ACHN (cell line): ENCODE measurements around the gene ARID4B.
"Not testable (repeated sequence)": the region's sequence is repeated elsewhere in the genome, so short reads cannot be mapped to it uniquely, and the experiment has no call there.

ENCODE experiments used
- DNase-seq: peaks from one replicate; pipeline ENCODE4 v3.0.0-alpha.2; 2015
- in situ Hi-C: cut with HindIII; loops from 2 replicates; pipeline ENCODE4 v1.10.0; 2017; ENCODE audit warnings: low sequenced_read_pairs, low pct_ligation_motif_present, low pct_unique_long_range_greater_than_20kb

Gene ARID4B

GRCh38 chr1:235330918-235331285, 2.9 kb upstream of the ARID4B start:
- DNase-seq: no peak
- in situ Hi-C loops: no loop called here

DNA sequence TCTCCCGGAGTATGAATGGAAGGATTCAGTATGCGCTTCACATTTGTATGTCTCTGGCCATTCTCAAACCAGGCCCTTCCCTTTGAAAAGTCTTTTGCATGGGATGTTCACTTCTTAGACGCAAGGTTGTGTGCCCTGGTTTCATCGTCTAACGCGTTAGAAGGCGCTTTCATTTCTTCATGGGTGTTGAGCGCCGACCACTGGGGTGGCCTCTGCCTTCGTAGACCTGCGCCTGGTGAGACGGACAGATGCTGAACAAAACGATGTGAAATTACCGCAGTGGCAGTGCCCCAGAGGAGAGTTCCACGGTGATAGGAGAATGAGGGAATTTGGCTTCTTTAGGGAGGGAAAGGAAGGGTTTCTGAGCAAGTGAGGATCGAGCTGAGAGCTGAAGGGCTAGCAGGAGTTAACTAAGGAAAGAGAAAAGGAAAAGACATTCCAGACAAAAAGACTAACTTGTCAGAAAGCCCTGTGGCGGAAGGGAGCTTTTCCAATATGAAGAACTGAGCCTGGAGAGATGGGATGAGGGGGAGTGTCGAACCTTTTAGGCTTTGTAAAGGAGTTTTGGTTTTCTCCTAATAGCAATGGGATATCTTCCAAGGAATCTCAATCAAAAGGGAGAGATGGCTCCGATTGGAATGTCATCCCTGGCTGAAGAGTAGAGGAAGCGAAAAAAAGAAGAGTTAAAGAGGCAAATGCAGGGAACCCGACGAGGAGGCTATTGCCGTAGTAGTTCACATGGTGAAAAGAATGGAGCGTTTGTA, 1.3 kb upstream of the ARID4B start:
- DNase-seq: peak; percentile 71
- in situ Hi-C loops: no loop called here

DNA sequence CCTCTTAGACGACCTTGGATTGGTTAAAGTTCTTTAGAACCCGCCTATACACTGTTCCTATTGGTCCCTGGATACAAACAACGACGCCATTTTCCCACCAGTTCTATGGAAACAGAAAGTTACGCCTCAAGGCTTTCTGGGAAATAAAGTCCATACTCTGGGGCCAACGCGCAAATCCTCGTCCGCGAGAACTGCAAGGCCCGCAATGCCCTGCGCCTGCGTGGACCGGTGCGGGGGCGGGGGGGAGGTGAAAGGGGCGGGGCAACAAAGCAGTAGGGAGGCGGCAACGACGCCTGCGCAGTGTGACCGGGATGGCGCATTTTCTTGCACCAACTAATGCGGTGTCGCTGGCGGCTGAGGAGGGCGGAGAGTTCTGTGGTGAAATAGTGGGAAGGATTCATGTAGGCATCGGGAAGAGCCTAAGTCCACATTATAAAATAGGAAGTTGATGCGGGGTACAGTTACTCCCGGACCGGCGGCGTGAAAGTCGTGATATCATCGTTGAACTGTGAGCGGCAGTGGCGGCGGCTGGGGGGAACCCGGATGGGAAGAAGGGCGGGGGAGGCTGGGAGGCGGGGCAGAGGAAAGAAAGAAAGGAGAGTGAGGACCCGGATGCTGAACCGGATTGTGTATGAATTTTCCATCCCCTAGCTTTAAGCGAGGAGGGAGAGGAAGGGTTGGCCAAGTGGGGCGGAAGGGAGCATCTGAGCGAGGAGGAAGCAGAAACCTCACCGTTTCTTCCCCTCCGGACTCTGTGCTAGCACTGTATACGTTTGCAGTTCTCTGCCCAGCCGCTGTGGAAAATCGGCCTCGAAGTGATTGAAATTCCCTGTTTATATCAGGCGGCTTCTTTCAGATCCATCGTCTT, 526 bp upstream of the ARID4B start, which contains the start of gene GGPS1:
GGPS1 (plus strand) TSS at position 300 of the 868 bp plus-strand sequence. CDS start 6,695 bp downstream, outside the sequence.
- in situ Hi-C loops: no loop called here
- peak; percentile 100 for DNase-seq

DNA sequence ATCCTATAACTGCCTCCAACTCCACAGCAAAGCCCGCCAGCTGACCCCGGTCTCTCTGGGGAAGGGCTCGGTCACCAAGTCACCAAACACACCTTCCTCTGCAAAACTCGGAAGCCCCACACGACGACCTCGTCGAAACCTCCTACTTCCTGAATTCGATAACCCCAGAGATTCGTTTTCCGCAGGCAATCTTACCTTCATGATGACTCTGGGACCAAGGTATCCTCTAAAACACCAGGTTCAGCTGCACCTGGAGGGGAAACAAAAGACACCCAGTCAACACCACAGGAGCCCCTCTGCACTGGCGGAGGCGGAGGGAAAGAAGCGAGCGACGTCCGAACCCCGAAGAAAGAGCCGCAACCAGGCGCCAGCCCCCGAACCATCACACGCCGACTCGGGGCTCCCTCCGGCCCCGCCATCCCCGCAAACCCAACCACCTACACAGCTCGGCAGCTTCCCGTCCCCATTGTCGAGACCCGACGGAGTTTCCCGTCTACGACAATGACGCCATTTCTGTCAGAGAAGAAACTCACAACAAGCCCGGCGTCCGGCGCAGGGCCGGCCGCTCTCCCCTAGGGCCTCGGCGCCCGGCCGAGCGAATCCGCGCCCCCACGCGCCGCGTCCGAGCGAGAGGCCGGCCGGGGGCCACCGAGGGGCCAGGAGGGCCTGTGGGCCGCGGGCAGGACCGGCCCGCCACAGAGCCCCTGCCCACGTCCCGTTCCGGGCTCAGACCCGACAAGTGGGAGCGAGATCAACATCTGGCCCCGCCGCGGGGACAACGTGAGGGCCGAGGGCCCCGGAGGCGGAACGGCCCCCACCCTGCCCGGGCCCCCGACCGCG, 1.0 kb downstream of the ARID4B start:
- DNase-seq: peak; percentile 50
- in situ Hi-C loops: no loop called here

DNA sequence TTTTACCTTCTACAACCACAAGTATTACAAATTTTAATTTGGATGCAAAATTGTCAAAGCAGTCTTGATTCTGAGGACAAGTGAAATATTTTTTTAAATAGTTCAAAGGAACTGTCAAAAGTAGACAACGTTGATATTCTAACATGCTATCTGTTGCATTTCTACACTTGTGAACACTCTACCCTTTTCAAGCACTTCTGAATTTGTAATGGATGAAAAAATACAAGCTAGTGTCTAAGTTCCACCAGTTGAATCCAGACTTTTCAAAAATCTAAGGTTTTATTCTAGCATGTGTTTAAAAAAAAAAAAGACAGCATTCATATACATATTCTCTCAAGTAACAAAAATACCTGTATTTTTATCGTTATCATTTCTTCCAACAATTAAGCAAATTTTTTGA, 2.1 kb downstream of the ARID4B start:
- no peak for DNase-seq
- in situ Hi-C loops: no loop called here

- in situ Hi-C loops: no loop called here
- no peak for DNase-seq
Observed at GRCh38 chr1:235325139-235325538, 2.8 kb downstream of the ARID4B start.

DNA sequence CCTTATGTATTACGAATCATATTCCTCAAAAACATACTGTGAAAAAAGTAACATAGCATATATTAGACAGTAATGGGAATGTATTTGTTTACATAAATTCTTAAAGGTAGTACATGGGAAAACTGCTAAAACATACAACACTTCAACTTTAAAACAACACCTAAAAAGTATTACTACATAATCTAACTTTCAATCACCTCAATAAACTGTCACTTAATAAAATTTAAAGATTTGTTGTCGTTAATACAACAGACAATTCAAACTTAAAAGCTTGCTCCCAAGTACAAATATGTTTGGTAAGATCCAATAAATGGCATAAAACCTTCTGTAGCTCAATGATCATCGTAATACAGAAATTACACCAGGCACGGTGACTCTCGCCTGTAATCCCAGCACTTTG, 3.7 kb downstream of the ARID4B start:
- DNase-seq: no peak
- in situ Hi-C loops: no loop called here

GRCh38 chr1:235320521-235321179, 7.3 kb downstream of the ARID4B start:
- DNase-seq: no peak

DNA sequence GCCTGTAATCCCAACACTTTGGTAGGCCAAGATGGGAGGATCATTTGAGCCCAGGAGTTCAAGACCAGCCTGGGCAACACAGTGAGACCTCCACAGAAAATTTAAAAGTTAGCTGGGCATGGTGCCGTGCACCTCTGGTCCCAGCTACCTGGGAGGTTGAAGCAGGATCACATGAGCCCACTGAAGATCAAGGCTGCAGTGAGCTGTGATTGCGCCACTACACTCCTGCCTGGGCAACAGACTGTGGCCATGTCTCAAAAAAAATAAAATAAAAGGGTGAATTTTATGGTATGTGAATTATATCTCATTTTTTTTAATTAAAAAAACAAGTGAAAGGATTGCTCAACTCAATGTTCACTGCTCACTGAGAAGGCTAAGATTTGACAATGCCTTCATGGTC, 8.7 kb downstream of the ARID4B start:
- no peak for DNase-seq
- in situ Hi-C loops: no loop called here

More at GRCh38 chr1:235320521-235321179, 7.3 kb downstream of the ARID4B start:
- in situ Hi-C loops: no loop called here

GRCh38 chr1:235317168-235317567, 10.8 kb downstream of the ARID4B start:
- in situ Hi-C loops: no loop called here
- no peak for DNase-seq

DNA sequence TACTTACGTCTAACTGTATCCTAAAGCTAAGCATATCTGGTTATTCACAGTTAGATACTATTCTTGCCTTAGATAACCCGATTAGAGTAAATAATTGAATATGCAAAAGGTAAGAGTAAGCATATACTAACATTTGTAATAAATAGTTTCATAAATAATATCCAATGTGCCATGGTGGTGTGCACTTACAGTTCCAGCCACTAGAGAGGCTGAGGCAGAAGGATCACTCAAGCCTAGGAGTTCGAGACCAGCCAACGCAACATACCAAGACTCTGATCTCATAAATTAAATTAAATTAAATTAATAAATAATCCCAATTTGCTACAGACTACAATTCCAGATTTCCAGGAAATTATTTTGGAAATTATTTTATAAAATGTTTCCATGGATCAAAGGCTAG, 12.2 kb downstream of the ARID4B start:
- in situ Hi-C loops: no loop called here
- no peak for DNase-seq

DNA sequence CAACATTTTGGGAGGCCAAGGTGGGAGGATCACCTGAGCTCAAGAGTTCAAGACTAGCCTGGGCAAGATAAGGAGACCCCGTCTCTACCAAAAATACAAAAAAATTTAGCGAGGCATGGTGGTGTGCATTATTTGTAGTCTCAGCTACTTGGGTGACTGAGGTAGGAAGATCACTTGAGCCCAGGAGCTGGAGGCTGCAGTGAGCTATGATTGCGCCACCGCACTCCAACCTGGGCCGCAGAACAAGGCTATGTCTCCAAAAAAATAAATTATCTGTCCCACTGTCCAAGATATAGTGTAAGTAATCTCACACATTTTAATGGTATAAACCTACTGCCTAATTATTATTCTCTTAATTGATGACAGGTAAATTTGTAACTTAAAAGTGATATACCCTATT, 12.8 kb downstream of the ARID4B start:
- no peak for DNase-seq
- in situ Hi-C loops: no loop called here

DNA sequence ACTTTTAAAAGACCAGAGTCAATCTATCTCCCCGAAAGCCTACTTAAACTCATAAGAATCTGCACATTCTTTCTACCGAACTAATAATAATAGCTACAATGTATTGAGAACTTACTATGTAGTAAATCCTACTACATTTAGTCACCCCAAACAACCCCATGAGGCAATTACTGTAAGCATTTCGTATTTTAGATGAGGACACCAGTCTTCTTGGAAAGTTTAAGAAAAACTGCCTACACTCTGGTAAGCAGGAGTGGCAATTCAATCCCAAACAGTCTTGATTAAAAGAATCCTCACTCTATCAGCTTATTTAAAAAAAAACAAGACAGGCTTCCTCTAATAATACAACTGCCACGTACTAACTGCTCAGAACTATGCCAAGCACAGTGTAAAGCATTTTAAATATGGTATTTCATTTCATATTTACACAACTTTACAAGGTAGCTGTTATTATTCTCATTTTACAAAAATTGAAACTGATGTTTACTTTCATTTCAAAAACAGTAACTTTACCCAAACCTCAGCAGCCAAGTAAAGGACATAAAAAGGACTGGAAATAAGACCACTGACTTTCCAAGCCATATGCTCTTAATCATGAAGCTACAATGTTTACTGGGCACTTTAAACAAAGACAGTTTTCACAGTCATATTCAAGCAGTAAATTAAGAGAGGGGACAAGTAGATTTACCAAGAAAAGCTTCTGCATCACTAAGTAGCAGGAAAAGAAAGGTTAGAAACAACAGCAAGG, 13.9 kb downstream of the ARID4B start:
- in situ Hi-C loops: no loop called here
- no peak for DNase-seq

DNA sequence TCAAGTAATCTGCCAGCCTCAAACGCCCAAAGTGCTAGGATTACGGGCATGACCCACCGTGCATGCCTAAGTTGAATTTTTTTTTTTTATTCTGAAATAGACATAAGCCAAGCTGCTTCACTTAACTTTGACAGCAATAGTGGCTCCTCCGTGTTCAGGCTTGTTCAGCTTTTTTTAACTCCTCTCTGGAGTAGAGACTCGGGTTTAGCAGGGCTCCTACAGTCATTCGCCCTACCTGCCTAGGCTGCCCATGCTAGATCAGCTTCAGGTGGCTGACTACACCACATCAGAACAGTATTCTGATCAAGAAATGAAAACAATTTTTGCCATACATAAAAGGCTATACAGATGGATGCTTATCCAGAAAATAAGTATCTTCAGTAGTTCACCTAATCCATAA, 14.7 kb downstream of the ARID4B start:
- in situ Hi-C loops: no loop called here
- no peak for DNase-seq

DNA sequence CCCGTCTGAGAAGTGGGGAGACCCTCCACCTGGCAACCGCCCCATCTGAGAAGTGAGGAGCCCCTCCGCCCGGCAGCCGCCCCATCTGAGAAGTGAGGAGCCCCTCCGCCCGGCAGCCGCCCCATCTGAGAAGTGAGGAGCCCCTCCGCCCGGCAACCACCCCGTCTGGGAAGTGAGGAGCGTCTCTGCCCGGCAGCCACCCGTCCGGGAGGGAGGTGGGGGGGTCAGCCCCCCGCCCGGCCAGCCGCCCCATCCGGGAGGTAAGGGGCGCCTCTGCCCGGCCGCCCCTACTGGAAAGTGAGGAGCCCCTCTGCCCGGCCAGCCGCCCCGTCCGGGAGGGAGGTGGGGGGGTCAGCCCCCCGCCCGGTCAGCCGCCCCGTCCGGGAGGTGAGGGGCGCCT, 18.8 kb downstream of the ARID4B start:
- in situ Hi-C loops, DNase-seq: not testable (repeated sequence)

DNA sequence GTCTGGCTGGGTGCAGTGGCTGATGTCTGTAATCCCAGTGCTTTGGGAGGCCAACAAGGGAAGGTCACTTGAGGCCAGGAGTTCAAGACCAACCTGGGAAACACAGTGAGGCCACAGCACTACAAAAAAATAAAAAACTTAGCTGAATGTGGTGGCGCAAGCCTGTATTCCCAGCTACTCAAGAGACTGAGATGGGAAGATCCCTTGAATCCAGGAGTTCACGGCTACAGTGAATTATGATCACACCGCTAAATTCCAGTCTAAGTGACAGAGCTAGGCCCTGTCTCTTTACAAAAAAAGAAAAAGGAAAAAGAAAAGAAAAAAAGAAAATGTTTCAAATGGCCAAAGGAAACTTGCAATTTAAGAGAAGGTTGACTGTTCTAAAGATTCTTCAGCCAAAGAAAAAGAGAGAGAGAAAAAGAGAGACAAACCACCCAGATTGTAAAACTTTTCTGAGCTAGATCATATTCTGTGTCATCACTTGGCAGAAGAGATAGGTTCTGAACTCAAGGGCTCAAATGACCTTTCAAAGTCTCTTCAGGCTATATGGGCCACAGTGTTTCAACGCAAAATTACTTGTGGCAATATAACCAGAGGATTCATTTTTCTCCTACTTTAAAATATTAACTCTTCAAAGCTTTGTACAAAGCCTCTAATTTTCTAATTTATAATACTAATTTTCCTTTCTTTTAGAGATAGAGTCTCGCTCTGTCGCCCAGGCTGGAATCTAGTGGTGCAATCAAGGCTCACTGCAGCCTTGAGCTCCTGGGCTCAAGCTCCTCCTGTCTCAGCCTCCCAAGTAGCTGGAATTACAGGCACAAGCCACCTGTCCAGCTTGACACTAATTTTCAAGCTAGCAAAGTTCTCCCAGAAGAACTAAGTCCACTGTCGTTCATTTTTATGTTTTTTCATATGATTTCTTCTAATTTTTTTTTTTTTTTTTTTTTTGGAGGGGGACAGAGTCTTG, 20.5 kb downstream of the ARID4B start:
- no peak for DNase-seq

More for the DNA sequence above, 20.5 kb downstream of the ARID4B start:
- in situ Hi-C loops: no loop called here
